ENCODE measurements around the gene NINJ1.

NINJ1 gene

GRCh38 chr9:93081081-93081529 lies 52.9 kb downstream of the NINJ1 start:
- no peak overlapping the region for H3K4me2 ChIP-seq (ENCODE audit: low read length)
- H3K4me1 ChIP-seq = no peaks in the 10 kb centered on the region
- no peak overlapping the region for H3K9ac ChIP-seq
- TF ChIP-seq CTCF (IDR thresholded peaks at IDR 0.05) = no peak
- no peak overlapping the region for H3K4me3 ChIP-seq (ENCODE audit: low read depth, low read length)
- H3K9me3 ChIP-seq (ENCODE audit: control insufficient read depth, low read length) = no peaks in the 10 kb centered on the region
- no peaks in the 10 kb centered on the region for H3K36me3 ChIP-seq (ENCODE audit: control insufficient read depth, insufficient read depth, low read length)
- no peaks in the 10 kb centered on the region for H3K79me2 ChIP-seq
- H3K27me3 ChIP-seq (ENCODE audit: control insufficient read depth, insufficient read depth, low read length) = no peaks in the 10 kb centered on the region
- no peak overlapping the region for H3K27ac ChIP-seq
- H2AFZ ChIP-seq = no peak overlapping the region

- no peak overlapping the region for H2AFZ ChIP-seq
- no peaks in the 10 kb centered on the region for H3K79me2 ChIP-seq
- no peaks in the 10 kb centered on the region for H3K4me1 ChIP-seq
- no peaks in the 10 kb centered on the region for H3K27me3 ChIP-seq (ENCODE audit: control insufficient read depth, insufficient read depth, low read length)
- no peak overlapping the region for H3K27ac ChIP-seq
- no peak overlapping the region for H3K4me3 ChIP-seq (ENCODE audit: low read depth, low read length)
- no peak overlapping the region for H3K4me2 ChIP-seq (ENCODE audit: low read length)
- H3K9ac ChIP-seq = no peak overlapping the region
- no peaks in the 10 kb centered on the region for H3K36me3 ChIP-seq (ENCODE audit: control insufficient read depth, insufficient read depth, low read length)
- no peak for TF ChIP-seq CTCF (IDR thresholded peaks at IDR 0.05)
- H3K9me3 ChIP-seq (ENCODE audit: control insufficient read depth, low read length) = no peaks in the 10 kb centered on the region
Measured at GRCh38 chr9:93080406-93080805, 53.6 kb downstream of the NINJ1 start.

- H3K4me3 ChIP-seq (ENCODE audit: low read depth, low read length) = no peak overlapping the region
- H3K9me3 ChIP-seq (ENCODE audit: control insufficient read depth, low read length) = no peaks in the 10 kb centered on the region
- H3K36me3 ChIP-seq (ENCODE audit: control insufficient read depth, insufficient read depth, low read length) = no peaks in the 10 kb centered on the region
- H3K27me3 ChIP-seq (ENCODE audit: control insufficient read depth, insufficient read depth, low read length) = no peaks in the 10 kb centered on the region
- TF ChIP-seq CTCF (IDR thresholded peaks at IDR 0.05) = no peak
- no peak overlapping the region for H3K27ac ChIP-seq
- H3K4me1 ChIP-seq = no peaks in the 10 kb centered on the region
- H3K9ac ChIP-seq = no peak overlapping the region
- no peak overlapping the region for H3K4me2 ChIP-seq (ENCODE audit: low read length)
- H2AFZ ChIP-seq = no peak overlapping the region
- no peaks in the 10 kb centered on the region for H3K79me2 ChIP-seq
Measured at GRCh38 chr9:93079371-93079770, 54.7 kb downstream of the NINJ1 start.

- Histone ChIP-seq H3K9me3 (ENCODE audit: control insufficient read depth, low read length) (no peaks in the 10 kb centered on the region), H3K27ac (no peak overlapping the region), H3K9ac (no peak overlapping the region), H3K4me3 (ENCODE audit: low read depth, low read length) (no peak overlapping the region), H3K79me2 (no peaks in the 10 kb centered on the region), H3K36me3 (ENCODE audit: control insufficient read depth, insufficient read depth, low read length) (no peaks in the 10 kb centered on the region), H3K4me1 (no peaks in the 10 kb centered on the region), H3K4me2 (ENCODE audit: low read length) (no peak overlapping the region), H2AFZ (no peak overlapping the region), H3K27me3 (ENCODE audit: control insufficient read depth, insufficient read depth, low read length) (no peaks in the 10 kb centered on the region)
- TF ChIP-seq CTCF (IDR thresholded peaks at IDR 0.05) = no peak
Measured at GRCh38 chr9:93077811-93078210, 56.2 kb downstream of the NINJ1 start.

GRCh38 chr9:93077367-93077766 lies 56.7 kb downstream of the NINJ1 start:
- Histone ChIP-seq H2AFZ (no peak overlapping the region), H3K4me1 (no peaks in the 10 kb centered on the region), H3K79me2 (no peaks in the 10 kb centered on the region), H3K9ac (no peak overlapping the region), H3K36me3 (ENCODE audit: control insufficient read depth, insufficient read depth, low read length) (no peaks in the 10 kb centered on the region), H3K9me3 (ENCODE audit: control insufficient read depth, low read length) (no peaks in the 10 kb centered on the region), H3K4me2 (ENCODE audit: low read length) (no peak overlapping the region), H3K27me3 (ENCODE audit: control insufficient read depth, insufficient read depth, low read length) (no peaks in the 10 kb centered on the region), H3K4me3 (ENCODE audit: low read depth, low read length) (no peak overlapping the region), H3K27ac (no peak overlapping the region)
- no peak for TF ChIP-seq CTCF (IDR thresholded peaks at IDR 0.05)
